Loucy (cell line): ENCODE measurements around the gene GPC5.
"Not testable (repeated sequence)": the region's sequence is repeated elsewhere in the genome, so short reads cannot be mapped to it uniquely, and the experiment has no call there.

Source experiments
- CTCF ChIP-seq: fragments of 200-600 bp; sonication (generic); conservative IDR thresholded peaks from 2 replicates; pipeline ENCODE4 v1.5.1; 2014; ENCODE audit warnings: mild to moderate bottlenecking, antibody characterized with exemption, low read length
- EZH2phosphoT487 ChIP-seq: fragments of 200-600 bp; IDR thresholded peaks from 2 replicates; pipeline ENCODE4 v1.6.1; 2018; ENCODE audit warnings: antibody characterized with exemption, mild to moderate bottlenecking, moderate library complexity, borderline replicate concordance

- not testable (repeated sequence) for TF ChIP-seq CTCF, EZH2phosphoT487
These were observed 383.7 kb downstream of the GPC5 start for GRCh38 chr13:91781982-91782691.
